Stimulated activated CD4-positive, alpha-beta T cell treated with anti-CD3 and anti-CD28 coated beads, TNF-alpha, amount 100 ng/mL, for 24 hours (primary cell): ENCODE results near the gene CUBN.
"Not testable (repeated sequence)": the region's sequence is repeated elsewhere in the genome, so short reads cannot be mapped to it uniquely, and the experiment has no call there.

Source experiments
- DNase-seq, 3 experiments: peaks; one replicate each; pipeline ENCODE4 v3.0.0-alpha.2; 2020; ENCODE audit warnings: low read depth in 3 of 3

The CUBN gene

DNA sequence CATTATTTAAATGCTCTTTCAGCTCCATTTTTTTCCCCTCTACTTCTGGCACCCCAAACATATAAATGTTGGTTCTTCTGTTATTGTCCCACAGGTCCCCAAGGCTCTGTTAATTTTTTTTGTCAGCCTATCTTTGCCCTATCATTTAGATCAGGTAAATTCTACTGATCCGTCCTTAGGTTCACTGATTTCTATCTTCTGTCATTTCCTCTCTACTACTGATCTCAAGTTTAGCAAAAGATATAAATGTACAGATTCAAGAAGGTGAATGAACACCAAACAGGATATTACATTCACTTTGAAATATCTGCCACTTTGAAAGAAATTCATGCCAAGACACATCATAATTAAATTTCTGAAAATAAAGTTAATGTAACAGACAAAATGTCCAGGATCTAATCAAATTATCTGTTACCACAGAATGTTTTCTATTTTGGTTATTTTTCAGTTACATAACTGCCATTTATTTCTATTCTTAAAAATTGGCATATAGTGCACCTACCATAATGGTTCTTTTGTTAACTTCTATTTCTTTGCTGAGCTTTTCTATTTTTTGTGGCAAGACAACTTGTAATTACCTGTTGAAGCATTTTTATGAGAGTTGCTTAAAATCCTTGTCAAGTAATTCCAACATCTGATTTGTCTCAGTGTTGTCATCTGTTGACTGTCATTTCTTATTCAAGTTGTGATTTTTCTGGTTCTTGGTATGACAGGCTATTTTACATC lies 12.1 kb upstream of the CUBN start:
- DNase-seq: no peak

DNA sequence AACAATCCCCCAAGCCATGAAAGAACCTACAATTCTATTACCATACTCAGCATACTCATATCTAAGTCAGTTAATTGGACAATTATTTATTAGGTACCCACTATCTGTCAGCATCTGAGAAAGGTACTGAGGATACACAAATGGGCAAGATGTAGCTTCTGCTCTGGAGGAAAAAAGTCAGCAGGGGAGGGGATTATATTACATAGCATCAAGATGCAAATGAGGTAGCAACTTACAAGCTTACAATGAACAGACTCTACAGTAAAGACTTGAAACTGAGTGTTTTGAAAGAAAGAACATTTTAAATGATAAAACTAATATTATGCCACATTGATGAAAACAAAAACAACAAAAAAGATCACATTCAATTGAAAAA lies 10.8 kb upstream of the CUBN start:
- no peak for DNase-seq

DNA sequence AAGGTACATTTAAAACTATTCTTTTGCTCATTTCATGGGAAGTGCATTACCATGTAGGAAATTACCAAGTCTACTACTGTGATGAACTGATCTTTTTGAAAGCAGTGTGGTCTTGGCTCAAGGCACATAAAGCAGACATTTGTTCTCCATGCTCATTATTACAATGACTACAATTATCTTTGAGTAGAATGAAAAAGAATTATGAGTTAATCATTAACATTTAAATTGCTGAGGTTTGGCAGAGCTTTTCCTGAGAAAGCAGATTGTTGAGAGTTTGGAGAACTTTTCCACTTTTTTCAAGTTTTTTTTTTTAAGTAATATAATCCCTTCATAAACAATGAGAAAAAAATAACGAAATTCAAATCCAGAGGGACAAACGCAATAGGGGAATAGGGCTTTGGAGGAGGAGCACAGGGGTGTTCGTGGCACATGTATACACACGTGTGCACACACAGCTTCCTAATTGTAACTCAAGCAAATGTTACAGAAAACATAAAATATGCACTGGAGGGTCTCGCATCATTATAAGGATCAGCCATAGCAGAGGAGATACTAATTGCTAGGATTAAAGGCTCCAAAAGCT lies 8.9 kb upstream of the CUBN start:
- DNase-seq: no peak

DNA sequence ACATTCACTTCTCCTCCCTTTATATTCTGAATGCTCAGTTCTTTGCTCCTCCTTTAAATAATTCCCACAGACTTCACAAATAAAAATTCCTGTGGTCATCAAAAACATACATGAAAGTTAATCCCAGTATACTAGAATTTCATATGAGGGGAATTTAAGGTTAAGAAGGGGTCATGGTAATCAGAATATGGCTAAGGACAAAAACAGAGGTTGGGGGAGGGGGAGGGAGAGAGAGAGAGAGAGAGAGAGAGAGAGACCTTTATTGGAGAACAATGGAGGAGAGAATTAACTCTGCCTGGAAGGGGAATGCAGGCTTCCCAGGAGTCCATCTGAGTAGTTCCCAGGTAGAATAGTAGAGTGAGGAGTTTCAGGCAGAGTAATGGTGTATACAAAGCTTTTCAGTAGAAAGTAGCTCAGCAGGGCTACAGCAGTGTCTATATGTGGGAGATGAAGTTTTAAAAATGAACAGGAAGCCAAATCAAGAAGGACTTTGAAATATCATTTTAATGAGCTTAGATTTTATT lies 5.2 kb upstream of the CUBN start:
- no peak for DNase-seq

DNA sequence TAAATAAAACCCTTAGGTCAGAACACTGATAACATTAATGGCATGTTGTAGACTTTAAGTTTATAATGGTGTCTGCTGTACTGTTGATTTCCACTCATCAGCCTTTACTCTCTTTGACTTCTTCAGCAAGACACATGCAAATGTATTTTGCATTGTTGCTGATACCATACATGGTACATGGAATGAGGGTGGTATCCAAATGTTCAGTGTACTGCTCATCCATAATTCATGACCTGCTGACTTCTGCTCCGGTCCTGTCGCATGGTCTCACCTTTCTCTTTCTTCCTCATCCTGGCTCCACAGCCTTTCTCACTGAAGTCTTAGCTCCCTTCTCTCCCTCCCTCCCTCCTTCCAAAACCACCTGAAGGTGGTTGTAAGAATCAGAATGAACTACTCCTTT lies 4.7 kb upstream of the CUBN start:
- no peak for DNase-seq

DNA sequence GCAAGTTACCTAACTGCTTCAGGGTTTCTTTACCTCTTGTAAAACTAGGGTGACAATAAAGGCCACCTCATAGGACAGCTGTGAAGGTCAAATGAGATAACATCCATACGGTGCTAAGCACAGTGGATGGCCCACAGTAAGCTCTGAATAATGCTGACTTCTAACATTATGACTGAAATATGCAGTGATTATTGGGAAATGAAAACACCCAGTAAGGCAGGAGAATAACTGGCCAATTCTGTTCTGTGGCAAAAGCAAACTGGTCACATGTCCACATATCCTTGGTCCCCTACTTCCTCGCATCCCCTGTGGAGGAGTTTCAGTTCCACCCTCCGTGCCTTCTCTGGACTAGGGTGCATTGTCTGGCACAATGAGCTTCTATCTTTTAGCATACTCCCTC lies 1.4 kb downstream of the CUBN start:
- no peak for DNase-seq

DNA sequence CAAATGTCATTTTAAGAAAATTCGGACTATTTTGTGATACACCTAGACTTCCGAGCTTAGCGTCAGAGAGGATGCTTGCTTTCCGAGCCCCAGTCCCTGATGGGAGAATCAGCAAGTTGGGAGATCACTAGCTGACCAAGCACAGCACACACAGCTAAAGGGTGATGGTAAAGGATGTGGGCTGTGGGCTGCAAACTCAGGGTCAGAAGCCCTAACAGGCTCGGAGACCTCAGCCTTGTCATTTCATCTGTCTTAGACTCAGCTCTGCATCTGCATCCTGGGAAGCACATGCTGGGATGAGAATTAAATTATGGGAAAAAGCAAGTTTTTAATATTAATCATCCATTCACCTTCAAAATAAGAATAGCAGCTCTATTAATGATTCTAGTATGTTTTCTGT lies 3.3 kb downstream of the CUBN start:
- DNase-seq: no peak

DNA sequence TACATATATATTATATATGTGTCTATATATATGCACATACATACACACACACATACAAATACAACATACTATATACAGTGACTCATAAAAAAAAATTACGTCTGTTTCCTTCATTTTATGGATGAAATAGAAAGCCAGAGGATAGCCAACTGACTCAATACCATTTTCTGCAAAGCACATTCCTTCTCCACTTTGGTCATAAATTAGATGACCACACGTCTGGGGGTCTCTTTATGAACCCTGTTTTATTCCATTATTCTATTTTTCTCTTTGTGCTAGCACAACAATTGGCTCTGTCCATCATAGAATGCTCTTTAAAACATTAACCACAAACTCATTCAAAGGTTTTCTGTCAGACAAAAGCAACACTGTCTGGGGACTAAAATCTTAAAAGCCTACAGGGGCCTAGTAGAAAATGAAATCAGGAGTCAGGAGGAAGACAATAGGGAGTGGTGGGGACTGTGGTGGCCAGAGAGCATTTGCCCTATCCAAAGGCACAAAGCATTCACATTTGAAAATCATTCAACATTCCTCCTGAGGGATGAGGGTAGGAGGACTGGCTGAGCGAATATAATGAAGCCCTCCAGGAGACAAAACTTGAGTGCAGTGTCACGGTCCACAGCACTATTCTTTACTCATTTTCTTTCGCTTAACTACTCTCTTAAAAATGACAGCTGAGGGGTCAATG lies 4.3 kb downstream of the CUBN start:
- DNase-seq: no peak

DNA sequence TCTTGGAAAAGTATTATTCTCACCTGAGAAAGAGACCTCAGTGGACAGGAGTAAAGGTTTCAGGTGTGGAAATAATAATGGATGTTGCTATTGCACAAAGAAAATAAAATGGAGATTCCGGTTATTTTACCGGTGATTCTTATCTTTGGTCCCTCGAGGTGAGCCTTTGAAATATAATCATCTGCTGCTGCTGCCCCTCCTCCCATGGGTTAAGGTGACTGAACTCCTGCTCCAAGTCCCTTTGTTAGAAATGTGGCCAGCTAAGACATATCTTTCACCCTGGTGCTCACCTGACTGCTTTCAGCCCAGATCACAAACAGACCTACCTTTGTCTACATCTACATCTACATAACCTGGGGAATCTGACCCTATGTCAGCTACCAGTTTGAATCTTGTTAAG lies 5.7 kb downstream of the CUBN start:
- no peak for DNase-seq

DNA sequence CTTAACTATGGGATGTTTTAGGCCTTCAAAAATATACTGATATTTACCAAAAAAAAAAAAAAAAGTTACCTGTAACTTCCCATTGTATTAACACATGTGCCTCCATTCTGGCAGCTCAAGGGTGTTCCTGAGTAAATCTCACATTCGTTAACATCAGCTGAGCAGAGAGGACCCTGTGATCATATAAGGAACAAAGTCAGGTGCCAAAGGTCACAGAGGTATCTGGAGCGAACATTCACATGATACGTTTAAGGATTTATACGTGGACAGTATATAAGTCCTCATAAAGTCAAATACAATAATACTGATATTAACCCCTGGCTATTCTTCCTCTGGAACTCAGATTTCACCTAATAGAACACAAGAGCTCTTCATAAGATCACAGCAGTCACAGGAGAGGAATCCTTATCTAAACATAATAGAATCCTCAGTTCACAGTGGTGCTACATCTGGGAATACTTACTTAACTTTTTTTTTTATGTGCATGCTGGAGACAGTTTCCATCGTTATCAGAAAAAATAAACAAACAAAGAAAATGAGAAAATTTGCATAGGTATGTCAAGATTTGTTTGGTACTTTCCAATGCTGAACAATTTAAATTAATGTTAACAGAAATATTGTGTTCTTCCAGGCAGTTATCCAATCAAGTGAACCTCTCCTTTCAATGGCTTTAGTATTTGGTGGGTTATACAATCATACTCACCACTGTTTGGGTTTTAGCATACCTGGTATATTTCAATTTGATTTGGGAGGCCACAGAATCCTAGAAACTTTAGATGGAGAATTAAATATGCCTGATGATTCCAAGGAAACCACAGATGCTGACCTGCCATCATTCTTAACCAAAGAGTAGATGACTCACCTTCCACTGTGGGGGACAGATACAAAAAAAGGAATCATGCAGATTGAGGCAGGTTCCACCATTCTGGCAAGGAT lies 6.6 kb downstream of the CUBN start:
- DNase-seq: no peak

DNA sequence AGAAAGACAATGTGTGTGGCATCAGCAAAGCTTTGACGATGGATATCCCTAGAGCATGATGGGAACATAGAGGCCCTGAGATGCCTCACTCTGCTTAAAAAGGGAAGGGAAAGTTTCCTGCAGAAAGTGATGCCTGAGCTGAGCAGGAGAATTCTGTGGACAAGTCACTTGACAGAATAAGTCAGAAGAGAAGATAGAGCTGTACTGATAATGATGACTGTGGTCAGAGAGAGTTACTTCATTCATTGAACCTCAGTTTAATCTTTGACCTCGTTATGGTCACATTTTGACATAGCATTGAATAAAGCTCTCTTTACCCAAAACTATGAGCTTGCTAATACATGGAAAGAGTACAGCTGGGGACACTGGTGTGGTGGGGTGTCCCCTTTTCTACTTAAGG lies 7.6 kb downstream of the CUBN start:
- no peak for DNase-seq

DNA sequence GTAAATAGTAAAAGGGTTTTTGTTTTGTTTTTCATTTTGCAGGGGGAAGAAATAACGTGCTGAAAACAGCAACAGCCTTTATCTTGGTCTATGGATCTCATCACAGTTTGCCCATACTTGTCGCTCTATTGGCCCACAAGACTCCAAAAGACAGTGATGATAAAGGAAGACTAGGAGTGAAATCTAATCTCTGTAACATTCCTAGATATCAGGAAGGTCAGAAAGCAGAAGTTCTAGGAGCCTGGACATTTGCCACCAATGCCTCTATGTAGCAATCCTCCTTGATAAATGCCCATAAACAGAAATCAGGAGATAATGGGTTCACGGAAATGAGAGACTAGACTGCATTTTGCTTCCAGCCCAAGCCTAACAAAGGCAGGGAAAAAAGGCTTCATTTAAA lies 8.9 kb downstream of the CUBN start:
- DNase-seq: no peak

DNA sequence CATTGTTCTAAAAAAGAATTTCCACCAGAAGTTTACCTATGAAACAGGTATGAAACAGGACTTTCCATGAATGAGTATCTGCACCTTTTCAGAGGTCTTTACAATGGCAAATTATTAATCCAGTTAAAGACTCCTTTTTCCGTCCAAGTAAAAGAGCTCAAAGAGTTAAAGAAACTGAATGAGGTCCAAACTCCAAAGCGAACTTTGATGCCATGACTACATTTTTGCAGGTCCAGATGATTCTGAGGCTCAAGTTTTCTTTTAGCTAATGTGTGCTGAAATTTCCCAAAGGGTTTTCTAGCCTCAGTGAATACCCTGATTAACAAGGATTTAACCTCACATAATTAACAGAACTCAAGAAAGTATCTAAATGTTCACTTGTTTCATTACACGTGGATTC lies 9.8 kb downstream of the CUBN start:
- DNase-seq: no peak

DNA sequence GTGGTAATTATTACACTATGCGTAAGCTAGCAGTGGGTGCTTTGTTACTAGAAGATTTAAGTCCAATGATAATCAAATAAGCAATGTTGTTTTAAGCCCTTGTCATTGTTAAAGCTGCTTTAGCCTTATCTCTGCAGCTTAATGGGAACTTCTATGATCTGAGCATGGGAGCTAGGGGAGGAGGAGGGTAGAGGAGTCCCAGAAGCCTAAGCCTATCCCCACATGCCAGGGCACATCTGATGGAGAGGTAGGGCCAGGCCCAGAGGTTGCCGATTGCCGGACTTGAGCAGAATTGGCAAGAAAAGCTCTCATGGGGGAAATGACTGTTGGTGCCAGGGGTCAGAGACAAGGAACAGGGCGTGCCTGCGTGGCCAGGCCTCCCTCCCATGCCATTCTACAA lies 13.4 kb downstream of the CUBN start:
- DNase-seq: no peak

DNA sequence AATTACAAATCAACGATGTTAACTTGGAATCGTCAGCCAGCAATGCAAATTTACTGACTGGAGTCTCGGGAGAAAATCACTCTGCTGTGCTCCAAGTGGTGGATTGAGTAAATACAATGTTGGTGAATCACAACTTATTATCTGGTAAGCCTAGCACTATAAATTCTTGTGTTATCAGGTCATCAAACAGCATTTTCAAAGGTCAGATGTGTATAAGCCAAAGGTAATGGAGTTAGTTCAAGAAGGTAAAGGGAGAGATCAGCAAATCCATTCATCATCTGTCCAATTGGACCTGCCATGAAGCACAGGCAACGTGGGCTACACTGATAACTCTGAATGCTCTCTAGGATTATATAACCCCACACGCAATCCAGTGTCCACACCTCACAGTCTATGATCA lies 13.9 kb downstream of the CUBN start:
- no peak for DNase-seq

DNA sequence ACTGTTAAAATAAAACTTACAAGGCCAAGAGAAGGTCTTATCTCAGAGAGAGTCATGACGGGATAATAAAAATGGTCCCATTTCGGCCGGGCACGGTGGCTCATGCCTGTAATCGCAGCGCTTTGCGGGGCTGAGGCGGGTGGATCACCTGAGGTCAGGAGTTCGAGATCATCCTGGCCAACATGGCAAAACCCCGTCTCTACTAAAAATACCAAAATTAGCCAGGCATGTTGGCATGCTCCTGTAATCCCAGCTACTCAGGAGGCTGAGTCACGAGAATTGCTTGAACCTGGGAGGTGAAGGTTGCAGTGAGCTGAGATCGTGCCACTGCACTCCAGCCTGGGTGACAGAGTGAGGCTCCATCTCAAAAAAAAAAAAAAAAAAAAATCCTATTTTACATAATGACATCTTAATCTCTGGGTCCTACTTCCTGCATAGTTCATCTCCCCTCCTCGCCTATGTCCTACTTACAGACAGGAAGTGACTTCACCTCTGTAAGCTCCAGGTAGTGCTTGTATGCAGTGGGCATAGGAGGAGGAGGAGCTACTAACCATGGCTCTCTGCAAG lies 14.7 kb downstream of the CUBN start:
- DNase-seq: not testable (repeated sequence)

DNA sequence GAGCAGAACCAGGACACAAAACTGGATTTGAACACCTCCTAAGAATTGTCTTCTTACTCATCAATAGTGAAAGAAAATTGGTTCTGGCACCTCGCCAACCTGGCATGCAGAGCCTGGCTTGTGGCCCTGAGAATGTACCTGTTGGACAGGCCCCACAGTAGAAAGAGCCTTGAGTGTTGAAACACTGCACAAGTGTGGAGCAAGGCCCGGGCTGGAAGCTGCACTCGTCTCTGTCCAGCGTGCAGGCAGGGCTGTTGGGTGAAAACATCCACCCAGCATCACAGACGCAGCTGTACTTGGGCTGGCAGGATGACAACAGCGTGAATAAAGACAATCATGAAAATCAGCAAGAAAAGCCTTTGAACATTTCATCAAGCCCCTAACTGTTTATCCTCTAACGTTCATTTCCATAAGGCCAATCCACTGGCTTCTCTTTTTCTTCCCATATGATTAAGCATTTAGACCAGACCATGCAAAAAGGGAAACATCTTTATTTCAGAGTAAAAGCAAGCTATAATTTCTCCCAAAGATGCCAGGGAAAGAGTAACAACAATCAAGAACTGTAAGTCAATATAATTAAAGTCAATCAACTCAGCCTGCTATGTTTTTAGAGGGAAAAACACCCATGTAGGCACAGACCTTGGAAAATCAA lies 15.6 kb downstream of the CUBN start:
- DNase-seq: no peak

DNA sequence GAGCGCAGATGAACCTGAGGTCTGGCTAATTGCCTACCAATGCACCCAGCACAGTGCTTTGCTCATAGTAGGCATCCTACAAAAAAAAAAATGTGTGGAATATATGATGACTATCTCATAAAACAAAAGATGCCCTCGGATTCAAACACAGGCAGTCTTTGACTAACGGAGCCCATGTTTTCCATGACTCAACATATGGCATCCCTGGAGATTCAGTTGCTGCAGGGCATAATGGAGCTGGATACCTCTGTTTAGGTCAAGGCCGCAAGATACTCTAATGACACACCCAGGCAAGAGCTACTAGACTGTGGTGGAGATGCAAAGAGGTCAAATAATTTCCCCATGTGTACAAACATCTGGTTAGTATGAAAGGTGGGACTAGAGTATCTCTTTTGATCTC lies 16.3 kb downstream of the CUBN start:
- no peak for DNase-seq

DNA sequence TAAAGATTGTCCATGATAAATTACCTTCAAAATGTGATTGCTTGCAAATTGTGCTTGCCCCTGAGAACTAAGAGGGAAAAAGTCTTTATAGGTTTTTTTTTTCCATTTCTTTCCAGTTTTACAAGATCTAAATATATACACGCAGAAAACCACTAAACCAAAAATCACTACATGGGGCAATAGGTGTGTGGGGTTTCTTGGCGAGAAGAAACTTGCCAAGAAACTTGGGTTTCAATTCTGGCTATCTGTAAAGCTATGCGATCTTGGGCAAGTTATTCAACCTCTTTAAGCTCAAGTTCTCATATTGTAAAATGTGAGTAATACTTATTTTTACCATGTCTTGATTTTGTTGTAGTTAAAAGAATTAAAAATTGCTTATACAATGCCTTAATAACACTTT lies 17.0 kb downstream of the CUBN start:
- DNase-seq: no peak

DNA sequence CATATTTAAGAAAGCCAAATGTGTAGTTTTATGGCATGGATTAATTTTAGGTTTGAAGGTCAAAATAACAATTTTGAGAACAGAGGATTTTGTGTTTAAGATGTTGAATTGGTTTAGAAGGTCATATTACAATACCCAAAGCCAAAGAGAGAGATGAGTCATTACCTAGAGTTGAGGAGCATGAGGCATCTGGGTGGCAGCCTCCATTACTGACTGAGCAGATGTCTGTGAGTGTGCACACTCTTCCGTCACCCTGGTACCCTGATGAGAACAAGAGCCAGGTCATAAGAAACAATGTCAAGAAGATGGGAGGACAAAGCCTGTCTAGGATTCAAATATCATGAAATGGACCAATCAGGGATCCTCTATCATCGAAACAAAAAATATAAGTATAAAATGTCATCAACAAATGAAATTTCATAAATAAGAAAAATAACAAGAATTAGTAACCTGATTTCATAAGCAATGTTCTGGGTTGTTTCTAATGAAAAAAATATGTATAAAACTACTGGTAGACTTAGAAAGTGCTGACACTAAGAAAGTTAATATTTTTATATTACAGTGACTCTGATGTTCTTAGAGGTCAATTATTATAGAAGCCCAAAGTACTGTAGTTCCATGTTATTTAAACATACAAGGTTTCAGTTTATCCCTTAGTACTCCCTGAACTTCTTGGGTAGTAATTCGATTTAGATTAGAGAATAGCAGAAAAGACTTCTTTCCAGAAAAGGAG lies 20.0 kb downstream of the CUBN start:
- no peak for DNase-seq

DNA sequence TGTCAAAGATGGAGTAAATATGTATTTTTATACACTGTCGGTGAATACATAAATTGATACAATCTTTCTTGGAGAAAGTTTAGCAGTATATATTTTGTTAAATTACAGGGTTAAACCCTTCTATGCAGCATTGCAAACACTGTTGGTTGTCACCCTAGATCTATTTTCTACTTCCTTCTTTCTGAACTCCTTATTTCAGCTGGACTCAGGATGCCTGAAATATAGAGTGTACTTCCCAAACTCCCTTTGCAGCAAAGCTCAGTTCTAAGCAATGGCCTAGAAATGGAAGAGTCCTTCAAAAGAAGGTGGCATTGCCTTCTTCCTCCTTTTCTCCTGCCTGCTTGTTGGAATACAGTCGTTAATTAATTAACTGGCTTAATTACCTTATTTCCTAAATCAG lies 20.6 kb downstream of the CUBN start:
- DNase-seq: no peak
